PC-3 (cell line): ENCODE data around the gene BTBD16.

Source experiments
- CTCF ChIP-seq: fragments of 300-600 bp; sonication (generic); conservative IDR thresholded peaks from 2 replicates; pipeline ENCODE4 v1.5.1; 2017; ENCODE audit warnings: antibody characterized with exemption, low read depth, mild to moderate bottlenecking, low read length
- EZH2 ChIP-seq: fragments of 300-600 bp; sonication (generic); IDR thresholded peaks from one replicate; pipeline ENCODE4 v1.6.1; 2017; ENCODE audit warnings: antibody characterized with exemption, mild to moderate bottlenecking, low read length; ENCODE audit not compliant: unreplicated experiment
- EZH2phosphoT487 ChIP-seq: fragments of 300-600 bp; sonication (generic); IDR thresholded peaks from 2 replicates; pipeline ENCODE4 v1.6.1; 2018; ENCODE audit warnings: mild to moderate bottlenecking, antibody characterized with exemption, low read length, borderline replicate concordance

- TF ChIP-seq CTCF (no peak), EZH2phosphoT487 (no peak), EZH2 (no peak)
Measured at GRCh38 chr10:122373721-122374120, 102.6 kb downstream of the BTBD16 start.
